Left ventricle myocardium superior (tissue), 1 donor: Measurements from ENCODE around the gene KIF24. TPM values are rescaled to one million over a fixed set of nuclear protein-coding genes. Genes with fewer than 3 reads are reported as not detected.
"Not testable (repeated sequence)": the region's sequence is repeated elsewhere in the genome, so short reads cannot be mapped to it uniquely, and the experiment has no call there.

Source experiments
- ATAC-seq: fragments of 200-7000 bp; cut with Tn5 transposase; one replicate; pipeline ENCODE4 v1.9.1; 2020; ENCODE audit warnings: mild to moderate bottlenecking, moderate library complexity
- DNase-seq: peaks from one replicate; pipeline ENCODE4 v3.0.0-alpha.2; 2020
- intact Hi-C: fragments of 100-400 bp; cut with micrococcal nuclease; formaldehyde crosslinking; loops from one replicate; pipeline ENCODE4 v1.11.0; 2022
- total RNA-seq: library from RNA; stranded (reverse); fragmentation: NEBNext Ultra II Directional; extraction: Animal tissue kit (Norgen Biotek cat#: 25700); gene quantifications from one replicate; pipeline ENCODE4 v1.2.1, GENCODE V29; 2021
- donor health status: DM: no; HTN: yes; CAD: no; lungs with severe emphysema.

Gene KIF24
- total RNA-seq, 1 donor from 2014 or later, result 0.45 TPM

DNA sequence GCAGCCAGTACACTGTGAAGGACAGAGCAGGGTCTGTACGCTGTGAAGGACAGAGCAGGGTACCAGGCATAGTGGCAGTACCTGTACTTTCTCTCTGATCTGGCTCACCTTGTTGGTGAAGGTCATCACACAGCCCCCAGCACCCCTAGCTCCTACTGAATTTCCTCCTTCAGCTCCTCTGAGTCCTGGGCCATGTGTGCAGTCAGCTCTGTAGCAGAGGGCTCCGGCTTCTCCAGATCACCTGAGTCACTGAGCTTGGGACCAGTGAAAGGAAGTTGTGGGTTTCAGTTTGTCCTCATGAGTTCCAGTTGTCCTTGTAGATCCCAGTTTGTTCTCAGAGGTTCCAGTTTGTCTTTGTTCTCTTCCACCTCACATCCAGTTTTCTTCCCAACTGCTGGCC, 5.8 kb upstream of the KIF24 start:
- intact Hi-C loops, result loop anchor here (5.0 to 10.0 kb wide), 2 partner anchors 42 to 270 kb away; partner anchors contain the start of gene MYORG
- ATAC-seq (no peak), DNase-seq (no peak)

GRCh38 chr9:34334337-34334824, 5.3 kb upstream of the KIF24 start:
- ATAC-seq (peak; percentile 23), DNase-seq (no peak)
- intact Hi-C loops, result loop anchor here (5.0 to 10.0 kb wide), 2 partner anchors 43 to 270 kb away; partner anchors contain the start of gene MYORG

DNA sequence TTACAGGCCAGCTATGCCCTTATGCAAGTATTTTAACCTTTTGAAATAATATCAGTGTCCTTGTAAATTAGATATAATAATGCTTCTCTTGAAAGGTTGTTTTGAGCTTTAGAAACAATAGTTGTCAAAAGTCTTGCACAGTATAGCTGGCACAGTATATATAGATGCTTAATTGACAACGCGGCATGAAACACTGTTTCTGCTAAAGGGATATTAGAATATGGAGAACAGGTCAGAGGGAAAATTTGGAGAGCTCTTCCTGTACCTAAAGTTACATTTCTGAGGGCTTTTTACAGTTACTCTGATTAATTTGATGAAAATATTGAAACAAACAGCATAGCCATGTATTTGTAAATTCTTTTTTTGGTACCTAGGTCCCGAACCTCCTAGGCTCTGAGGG, 4.8 kb upstream of the KIF24 start:
- intact Hi-C loops, result loop anchor here (5.0 to 10.0 kb wide), 2 partner anchors 43 to 271 kb away; partner anchors contain the start of gene MYORG
- DNase-seq (no peak), ATAC-seq (no peak)

- ATAC-seq (no peak), DNase-seq (no peak)
- intact Hi-C loops, result loop anchor here (5.0 to 10.0 kb wide), 2 partner anchors 45 to 272 kb away; partner anchors contain the start of gene MYORG
These were observed 3.3 kb upstream of the KIF24 start for GRCh38 chr9:34332076-34332964.

- ATAC-seq, result no peak
- DNase-seq, result no peak
- intact Hi-C loops, result loop anchor here (5.0 to 10.0 kb wide), 2 partner anchors 46 to 274 kb away; partner anchors contain the start of gene MYORG
These were observed 2.1 kb upstream of the KIF24 start for GRCh38 chr9:34331196-34331595.

DNA sequence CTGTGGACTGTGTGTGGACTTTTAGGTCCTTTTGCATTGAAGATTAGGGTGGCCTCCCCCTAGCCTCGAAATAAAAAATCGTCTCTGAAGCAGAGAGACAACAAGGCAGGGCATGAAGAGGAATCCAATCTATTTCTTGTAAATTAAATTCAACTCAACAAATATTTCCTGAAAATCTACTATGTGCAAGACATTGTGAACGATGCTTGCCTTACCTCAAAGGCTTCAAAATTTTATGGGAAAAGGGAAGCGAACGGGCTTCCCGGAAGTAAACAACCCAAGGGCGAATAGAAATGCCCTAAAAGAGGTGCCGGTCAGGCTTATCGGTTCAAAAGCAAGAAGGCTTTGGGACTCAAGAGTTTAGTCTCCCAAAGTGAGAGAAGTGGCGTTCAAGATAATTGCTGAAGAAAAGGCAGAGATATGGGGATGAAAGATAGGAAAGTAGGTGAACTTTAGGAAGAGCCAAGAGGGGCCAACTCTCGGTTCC, 525 bp downstream of the KIF24 start:
- no peak for DNase-seq
- intact Hi-C loops, result no loop called here
- no peak for ATAC-seq

DNA sequence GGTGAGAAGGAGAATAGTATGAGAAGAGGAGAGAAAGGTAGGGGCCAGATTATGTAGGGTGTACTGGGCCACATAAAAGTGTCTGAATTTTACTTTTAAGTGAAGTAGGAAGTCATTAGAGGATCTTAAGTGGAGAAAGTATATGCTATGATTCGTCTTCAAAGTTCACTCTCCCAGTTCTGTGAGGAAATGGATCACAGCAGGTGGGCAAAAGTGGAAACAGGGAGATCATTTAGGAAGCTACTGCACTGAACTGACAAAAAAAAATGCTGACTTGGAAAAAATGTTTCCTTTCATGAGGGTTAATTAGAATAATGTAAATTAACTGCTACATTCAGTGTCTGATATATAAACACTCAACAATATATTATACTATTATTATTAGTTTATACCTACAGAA, 2.4 kb downstream of the KIF24 start:
- ATAC-seq, result no peak
- no peak for DNase-seq
- intact Hi-C loops, result no loop called here

GRCh38 chr9:34322899-34323591, 6.0 kb downstream of the KIF24 start:
- ATAC-seq (no peak), DNase-seq (no peak)
- intact Hi-C loops, result no loop called here

- no peak for ATAC-seq
- DNase-seq, result no peak
- intact Hi-C loops, result no loop called here
These were observed 7.6 kb downstream of the KIF24 start for GRCh38 chr9:34321451-34321850.

DNA sequence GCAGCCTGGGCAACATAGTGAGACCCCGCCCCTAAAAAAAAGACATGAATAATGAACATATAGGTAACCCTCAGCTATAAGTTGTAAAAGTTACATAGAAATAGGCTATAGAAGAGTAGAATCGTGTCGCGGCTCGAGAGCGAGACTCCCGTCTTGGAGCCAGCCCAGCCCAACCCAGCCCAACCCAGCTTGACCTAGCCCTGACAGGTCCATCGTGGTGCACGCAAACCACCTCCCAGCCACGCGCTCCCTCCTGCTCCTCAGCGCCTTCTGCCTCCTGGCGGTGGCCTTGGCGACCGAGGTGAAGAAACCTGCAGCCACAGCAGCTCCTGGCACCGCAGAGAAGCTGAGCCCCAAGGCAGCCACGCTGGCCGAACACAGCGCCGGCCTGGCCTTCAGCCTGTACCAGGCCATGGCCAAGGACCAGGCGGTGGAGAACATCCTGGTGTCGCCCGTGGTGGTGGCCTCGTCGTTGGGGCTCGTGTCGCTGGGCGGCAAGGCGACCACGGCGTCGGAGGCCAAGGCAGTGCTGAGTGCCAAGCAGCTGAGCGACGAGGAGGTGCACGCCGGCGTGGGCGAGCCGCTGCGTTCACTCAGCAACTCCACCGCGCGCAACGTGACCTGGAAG, 10.8 kb downstream of the KIF24 start:
- ATAC-seq, result no peak
- intact Hi-C loops, result no loop called here
- no peak for DNase-seq

GRCh38 chr9:34317436-34317835, 11.6 kb downstream of the KIF24 start:
- DNase-seq, result no peak
- ATAC-seq, result no peak
- intact Hi-C loops, result no loop called here

GRCh38 chr9:34311499-34312185, 17.4 kb downstream of the KIF24 start:
- intact Hi-C loops, result no loop called here
- no peak for ATAC-seq
- no peak for DNase-seq

GRCh38 chr9:34310215-34310614, 18.9 kb downstream of the KIF24 start:
- DNase-seq (no peak), ATAC-seq (no peak)
- intact Hi-C loops, result no loop called here

- intact Hi-C loops, DNase-seq, ATAC-seq: not testable (repeated sequence)
These were observed 20.8 kb downstream of the KIF24 start for GRCh38 chr9:34308316-34308715.

GRCh38 chr9:34301064-34301463, 28.0 kb downstream of the KIF24 start:
- ATAC-seq, intact Hi-C loops, DNase-seq: not testable (repeated sequence)

- no peak for ATAC-seq
- intact Hi-C loops, result no loop called here
- DNase-seq, result no peak
These were observed 36.5 kb downstream of the KIF24 start for GRCh38 chr9:34292552-34292951.

- DNase-seq (no peak), ATAC-seq (no peak)
- intact Hi-C loops, result no loop called here
These were observed 37.6 kb downstream of the KIF24 start for GRCh38 chr9:34291423-34291822.

GRCh38 chr9:34291023-34291422, 38.0 kb downstream of the KIF24 start:
- intact Hi-C loops, result no loop called here
- DNase-seq, result no peak
- ATAC-seq, result no peak

DNA sequence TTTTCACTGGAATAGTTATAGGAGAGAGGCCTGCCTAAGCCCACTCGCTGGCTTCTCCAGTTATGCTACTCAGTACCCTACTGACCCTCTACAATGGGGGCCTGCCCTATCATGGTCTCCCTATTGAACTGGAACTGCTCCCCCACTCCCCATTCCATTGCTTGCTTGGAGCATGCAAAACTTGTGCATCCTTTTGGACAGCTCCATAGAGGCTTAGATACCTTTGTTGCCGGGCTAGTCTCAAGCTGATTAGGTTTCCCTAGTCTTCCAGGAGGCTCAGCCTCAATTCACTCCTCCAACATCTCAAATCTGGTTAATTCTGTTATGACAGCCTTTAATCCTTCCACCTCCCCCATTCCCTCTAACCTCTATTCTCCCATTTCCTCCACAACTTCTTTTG, 39.9 kb downstream of the KIF24 start:
- ATAC-seq, result no peak
- intact Hi-C loops, result no loop called here

More for the DNA sequence above, 39.9 kb downstream of the KIF24 start:
- DNase-seq, result no peak
